GM21619 (cell line): Measurements from ENCODE around the gene N4BP2.

Experiments used
- ATAC-seq: cut with Tn5 transposase; IDR thresholded peaks from one replicate; pipeline ENCODE4 v1.9.1; 2021; ENCODE audit not compliant: unreplicated experiment

Gene N4BP2

GRCh38 chr4:40205259-40206198 is 148.9 kb downstream of the N4BP2 start:
- peak; percentile 50 for ATAC-seq

- ATAC-seq: no peak
Measured at GRCh38 chr4:40206426-40206825, 149.8 kb downstream of the N4BP2 start.
